H1 (cell line): ENCODE data around the gene PBLD. TPM values are rescaled to one million over a fixed set of nuclear protein-coding genes. Genes with fewer than 3 reads are reported as not detected.
A peak's percentile ranks its signal among the peaks of the same experiment; 100 is the strongest.

Source experiments
- CTCF ChIA-PET: fragments of 300-600 bp; sonication (Branson Sonifier 250); formaldehyde crosslinking; loops from one replicate; lab custom pipeline; 2021; ENCODE audit not compliant: partially characterized antibody; lab: Charles Lee
- POLR2A ChIA-PET: fragments of 300-600 bp; sonication (Branson Sonifier 250); formaldehyde crosslinking; loops from one replicate; lab custom pipeline; 2021; ENCODE audit warnings: inconsistent platforms; ENCODE audit not compliant: partially characterized antibody; lab: Charles Lee
- DNase-seq, 2 experiments: peaks; one replicate each; pipeline versions ENCODE4 v3.0.0 to v3.0.0-alpha.2; 2010 to 2022; ENCODE audit warnings: low spot score in 2 of 2, low read depth in 1 of 2, mixed read lengths in 1 of 2
- FAIRE-seq: peaks from 2 replicates; lab custom pipeline; 2011; peaks lifted over from hg19 to GRCh38; lab: Jason Lieb, UNC
- H2AFZ ChIP-seq: 2 replicates; pipeline ENCODE4 v1.8.1; 2012; ENCODE audit warnings: low read length, inconsistent platforms
- H2AK5ac ChIP-seq: 2 replicates; pipeline ENCODE4 v1.6.1; 2013; ENCODE audit warnings: low read depth, low read length
- H2BK120ac ChIP-seq: replicated peaks from 2 replicates; pipeline ENCODE3; 2013; ENCODE audit warnings: low read depth, low read length, inconsistent platforms
- H2BK12ac ChIP-seq: 2 replicates; pipeline ENCODE4 v1.6.1; 2013; ENCODE audit warnings: low read depth, low read length
- H2BK15ac ChIP-seq: 2 replicates; pipeline ENCODE4 v1.6.1; 2013; ENCODE audit warnings: low read length
- H2BK20ac ChIP-seq: 2 replicates; pipeline ENCODE4 v1.6.1; 2013; ENCODE audit warnings: low read length
- H2BK5ac ChIP-seq: 2 replicates; pipeline ENCODE4 v1.6.1; 2013; ENCODE audit warnings: low read depth, low read length
- H3K14ac ChIP-seq: 2 replicates; pipeline ENCODE4 v1.6.1; 2013; ENCODE audit warnings: inconsistent platforms; ENCODE audit not compliant: insufficient read length
- H3K18ac ChIP-seq: 2 replicates; pipeline ENCODE4 v1.6.1; 2013; ENCODE audit warnings: low read length; ENCODE audit errors: extremely low read depth
- H3K23ac ChIP-seq: 2 replicates; pipeline ENCODE4 v1.6.1; 2013; ENCODE audit warnings: inconsistent platforms; ENCODE audit not compliant: insufficient read length
- H3K23me2 ChIP-seq: 2 replicates; pipeline ENCODE4 v1.6.1; 2013; ENCODE audit warnings: low read depth, low read length
- H3K27ac ChIP-seq: 2 replicates; pipeline ENCODE4 v1.6.1; 2011; ENCODE audit warnings: low read depth, low read length, inconsistent platforms
- H3K27me3 ChIP-seq, 4 experiments: replicated peaks in 1 of 4; 1 replicate in 1 of 4; 2 replicates in 3 of 4; pipeline versions ENCODE4 v1.6.1 to v1.8.1; 2011 to 2013; ENCODE audit warnings: low read length in 3 of 4, mild to moderate bottlenecking in 3 of 4, inconsistent platforms in 2 of 4, mixed read lengths in 2 of 4, moderate library complexity in 1 of 4; ENCODE audit not compliant: control insufficient read depth in 3 of 4, insufficient read depth in 3 of 4; ENCODE audit errors: extremely low read depth in 1 of 4
- H3K36me3 ChIP-seq, 4 experiments: 2 replicates each; pipeline versions ENCODE4 v1.6.1 to v1.8.1; 2011 to 2013; ENCODE audit warnings: mild to moderate bottlenecking in 4 of 4, low read length in 3 of 4, moderate library complexity in 2 of 4, control low read depth in 1 of 4, inconsistent platforms in 1 of 4; ENCODE audit not compliant: insufficient read depth in 4 of 4, control insufficient read depth in 2 of 4
- H3K4ac ChIP-seq: replicated peaks from 2 replicates; pipeline ENCODE3; 2013; ENCODE audit warnings: low read length, low read depth, mixed read lengths, inconsistent platforms; ENCODE audit not compliant: insufficient read length
- H3K4me1 ChIP-seq, 4 experiments: replicated peaks in 1 of 4; 1 replicate in 1 of 4; 2 replicates in 3 of 4; pipeline versions ENCODE4 v1.6.1 to v1.8.1; 2011 to 2013; ENCODE audit warnings: low read length in 3 of 4, inconsistent platforms in 2 of 4, mixed read lengths in 1 of 4; ENCODE audit not compliant: insufficient read depth in 4 of 4, control insufficient read depth in 3 of 4
- H3K4me2 ChIP-seq, 2 experiments: 2 replicates each; pipeline versions ENCODE4 v1.6.1 to v1.8.1; 2011 to 2013; ENCODE audit warnings: low read depth in 2 of 2, low read length in 2 of 2, control low read depth in 1 of 2, inconsistent platforms in 1 of 2, mild to moderate bottlenecking in 1 of 2; ENCODE audit not compliant: insufficient read depth in 1 of 2
- H3K4me3 ChIP-seq, 4 experiments: fragments of 200-600, 300-600 bp in 1 of 4; sonication (generic), shearing (Covaris generic), sonication (Bioruptor Twin) in 1 of 4; 2 replicates each; pipeline versions ENCODE4 v1.5.1 to v1.8.1; 2011 to 2016; ENCODE audit warnings: low read length in 4 of 4, low read depth in 3 of 4, control low read depth in 2 of 4, inconsistent platforms in 2 of 4, mild to moderate bottlenecking in 2 of 4, mixed read lengths in 1 of 4, moderate library complexity in 1 of 4; ENCODE audit not compliant: insufficient read depth in 2 of 4; ENCODE audit errors: extremely low read depth in 1 of 4
- H3K56ac ChIP-seq: replicated peaks from 2 replicates; pipeline ENCODE3; 2013; ENCODE audit warnings: low read depth, mild to moderate bottlenecking, mixed read lengths, low read length, inconsistent platforms; ENCODE audit not compliant: insufficient read length
- H3K79me1 ChIP-seq: 2 replicates; pipeline ENCODE4 v1.6.1; 2013; ENCODE audit warnings: low read depth, low read length, control low read depth
- H3K79me2 ChIP-seq, 2 experiments: 2 replicates each; pipeline versions ENCODE4 v1.6.1 to v1.8.1; 2012 to 2013; ENCODE audit warnings: low read length in 2 of 2, mild to moderate bottlenecking in 2 of 2, inconsistent platforms in 1 of 2; ENCODE audit not compliant: insufficient read depth in 2 of 2, control insufficient read depth in 1 of 2
- H3K9ac ChIP-seq, 4 experiments: replicated peaks in 1 of 4; 1 replicate in 1 of 4; 2 replicates in 3 of 4; pipeline versions ENCODE4 v1.6.1 to v1.8.1; 2011 to 2013; ENCODE audit warnings: low read depth in 3 of 4, low read length in 3 of 4, control low read depth in 2 of 4, mild to moderate bottlenecking in 2 of 4, moderate library complexity in 2 of 4, inconsistent platforms in 1 of 4; ENCODE audit errors: extremely low read depth in 1 of 4
- H3K9me3 ChIP-seq, 2 experiments: 2 replicates each; pipeline versions ENCODE4 v1.6.1 to v1.8.1; 2012 to 2013; ENCODE audit warnings: mild to moderate bottlenecking in 2 of 2, moderate library complexity in 2 of 2, control low read depth in 1 of 2, inconsistent platforms in 1 of 2, low read depth in 1 of 2, low read length in 1 of 2, mixed read lengths in 1 of 2; ENCODE audit not compliant: insufficient read depth in 2 of 2
- H4K20me1 ChIP-seq, 2 experiments: replicated peaks in 1 of 2; 2 replicates each; pipeline versions ENCODE3 to v1.8.1; 2011 to 2013; ENCODE audit warnings: inconsistent platforms in 2 of 2, low read length in 2 of 2, mild to moderate bottlenecking in 1 of 2; ENCODE audit not compliant: insufficient read depth in 2 of 2, control insufficient read depth in 1 of 2
- H4K5ac ChIP-seq: 2 replicates; pipeline ENCODE4 v1.6.1; 2013; ENCODE audit warnings: low read length, low read depth, mixed read lengths, inconsistent platforms; ENCODE audit not compliant: insufficient read length
- H4K8ac ChIP-seq: 2 replicates; pipeline ENCODE4 v1.8.0; 2013; ENCODE audit warnings: mild to moderate bottlenecking, moderate library complexity, low read length, inconsistent platforms; ENCODE audit not compliant: insufficient read depth; ENCODE audit errors: extremely low read depth
- H4K91ac ChIP-seq: replicated peaks from 2 replicates; pipeline ENCODE3; 2013; ENCODE audit warnings: low read length, mixed read lengths, inconsistent platforms; ENCODE audit not compliant: insufficient read length
- CEBPB ChIP-seq: IDR thresholded peaks from 2 replicates; pipeline ENCODE4 v1.6.1; 2012; ENCODE audit warnings: low read depth, low read length
- HDAC2 ChIP-seq, 2 experiments: fragments of 300-600 bp in 1 of 2; sonication (generic) in 1 of 2; IDR thresholded peaks; 2 replicates each; pipeline ENCODE4 v1.6.1; 2011 to 2012; ENCODE audit warnings: low read depth in 2 of 2, low read length in 2 of 2, mild to moderate bottlenecking in 2 of 2, moderate library complexity in 2 of 2, borderline replicate concordance in 1 of 2, inconsistent platforms in 1 of 2
- KDM5A ChIP-seq: fragments of 200-600 bp; IDR thresholded peaks from 2 replicates; pipeline ENCODE4 v1.7.1; 2012; ENCODE audit warnings: mild to moderate bottlenecking, low read length, inconsistent platforms, mixed read lengths
- WGBS, 2 experiments: shearing (Covaris generic) in 1 of 2; methylation state at CpG; one replicate each; pipeline versions ENCODE4 v1.1.6 to v1.1.7; 2013 to 2015; ENCODE audit warnings: low lambda C conversion rate in 2 of 2, mixed read lengths in 2 of 2, inconsistent platforms in 1 of 2, low coverage in 1 of 2, missing lambda C conversion rate in 1 of 2; ENCODE audit not compliant: insufficient replicate concordance in 2 of 2, insufficient coverage in 1 of 2, insufficient read length in 1 of 2; ENCODE audit errors: extremely low coverage in 1 of 2, missing lambda C conversion rate in 1 of 2; 5-methylcytosine and 5-hydroxymethylcytosine counted together
- polyA plus RNA-seq, 7 experiments: library from polyadenylated mRNA; depleted of rRNA in 3 of 7; stranded (reverse) in 5 of 7; unstranded in 2 of 7; fragments of >200 nt in 5 of 7; fragments of 200-250 nt in 2 of 7; gene quantifications; 1 replicate in 5 of 7; 2 replicates in 1 of 7; 4 replicates in 1 of 7; pipeline versions ENCODE4 v1.2.1 to v1.2.3, GENCODE V29; 2011 to 2013; ENCODE audit warnings: missing spikeins in 2 of 7, mixed read lengths in 2 of 7
- total RNA-seq: library from RNA; stranded (reverse); fragmentation: NEBNext Ultra II Directional; extraction: Animal tissue kit (Norgen Biotek cat#: 25700); gene quantifications from 2 replicates; pipeline ENCODE4 v1.2.1, GENCODE V29; 2021
- TF ChIP-seq, protein P1 (sequence below): IDR thresholded peaks from 2 replicates; pipeline ENCODE4 v1.6.1; 2011; ENCODE audit warnings: low read length, improper control_type of control experiment

The PBLD gene
- total and polyA plus RNA-seq, 2 of the 8 experiments (the other 6 are each of a cell fraction or from before 2014, with no cell fraction given): 0.56 to 2.0 TPM

DNA sequence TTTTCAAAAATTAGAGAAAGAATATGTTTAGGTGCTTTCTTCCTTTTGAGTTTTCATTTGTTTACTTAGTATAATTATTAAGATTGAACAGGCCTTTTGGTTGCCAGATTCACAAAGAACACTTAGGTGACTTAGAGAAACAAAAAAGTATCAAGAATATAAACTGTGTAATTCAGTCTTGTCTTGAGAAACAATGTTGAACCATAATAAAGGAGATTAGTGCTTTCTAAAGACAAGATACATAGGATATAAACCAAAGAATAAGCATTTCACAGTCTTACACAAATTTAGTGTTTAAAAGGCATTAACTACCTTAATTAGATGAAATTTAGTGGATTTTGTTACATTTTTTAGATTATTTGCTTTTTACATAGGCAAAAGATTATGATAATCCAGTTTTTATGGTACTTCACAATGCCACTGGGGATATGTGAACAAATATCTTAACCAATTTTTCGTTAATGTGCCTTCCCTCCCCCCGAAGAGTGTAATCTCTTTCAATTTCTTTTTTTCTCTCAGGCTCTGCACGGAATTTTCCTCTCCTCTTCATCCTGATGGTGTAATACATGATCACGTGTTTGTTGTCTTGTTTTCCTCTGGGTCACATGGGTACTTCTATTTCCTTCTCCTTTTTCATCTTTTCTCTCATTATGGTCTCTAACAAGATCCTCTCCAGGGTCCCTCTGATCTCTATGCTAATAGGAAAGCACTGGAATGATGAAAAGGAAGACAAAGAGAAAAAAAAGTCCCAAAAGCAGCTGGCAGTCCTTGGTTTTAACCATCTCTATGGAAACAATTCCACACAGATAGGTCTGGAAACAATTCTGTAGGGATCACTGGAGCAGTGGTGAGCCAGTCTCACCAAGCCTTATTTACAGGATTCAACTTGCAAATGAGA lies 4.6 kb downstream of the PBLD start:
- Histone ChIP-seq H3K27me3 (no peaks in the 10 kb centered on the region; a peak in 1 of 7 replicates), H2BK15ac (no peak overlapping the region), H3K23me2 (peaks cover 3% of the 10 kb centered on the region; the same call in 1 of the 2 replicates), H3K4me2 (peak overlapping the region in 1 of 2 experiments; percentile 7; a peak in 2 of 4 replicates), H3K36me3 (no peaks in the 10 kb centered on the region; a peak in 1 of 8 replicates), H4K8ac (no peak overlapping the region), H2BK120ac (no peak overlapping the region), H3K4ac (no peak overlapping the region)
- CTCF ChIA-PET: interaction anchor here (0.6 to 1.5 kb wide), 2 partner anchors 26 to 105 kb away, joined by 4 to 6 read pairs; no protein-coding TSS in a partner anchor
- TF ChIP-seq CEBPB (peak; percentile 67), HDAC2 (IDR thresholded peaks at IDR 0.05; ENCODE audit: borderline replicate concordance in 1 of 2, low read depth in 2 of 2, low read length in 2 of 2) (no peak), KDM5A (no peak)
- TF ChIP-seq, protein P1, sequence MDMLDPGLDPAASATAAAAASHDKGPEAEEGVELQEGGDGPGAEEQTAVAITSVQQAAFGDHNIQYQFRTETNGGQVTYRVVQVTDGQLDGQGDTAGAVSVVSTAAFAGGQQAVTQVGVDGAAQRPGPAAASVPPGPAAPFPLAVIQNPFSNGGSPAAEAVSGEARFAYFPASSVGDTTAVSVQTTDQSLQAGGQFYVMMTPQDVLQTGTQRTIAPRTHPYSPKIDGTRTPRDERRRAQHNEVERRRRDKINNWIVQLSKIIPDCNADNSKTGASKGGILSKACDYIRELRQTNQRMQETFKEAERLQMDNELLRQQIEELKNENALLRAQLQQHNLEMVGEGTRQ: peak; percentile 74
- TF ChIP-seq, all 59 proteins: peak for 2
- no peak for DNase-seq
- no peak overlapping the region for H2AK5ac ChIP-seq
- H4K5ac ChIP-seq: no peak overlapping the region
- 41% methylated on average over 4 of the region's 4 CpGs; no CpG with 5 or more reads in 1 of the 2 experiments for WGBS, 2 experiments
- peak overlapping the region; percentile 5; the same call in 1 of the 2 replicates for H3K18ac ChIP-seq
- no peak for FAIRE-seq
- no peak overlapping the region; the same call in 1 of the 2 replicates for H3K27ac ChIP-seq
- H3K23ac ChIP-seq: no peak overlapping the region
- peaks cover 0 to 5% (median 2%) of the 10 kb centered on the region in 4 experiments; a peak in 3 of 7 replicates for H3K4me1 ChIP-seq
- no peak overlapping the region for H2BK20ac ChIP-seq
- H4K20me1 ChIP-seq: peaks cover 0 to 2% of the 10 kb centered on the region in 2 experiments
- H3K9me3 ChIP-seq: no peaks in the 10 kb centered on the region
- H2AFZ ChIP-seq: 0 out of 2 replicates have a peak overlapping the region, but pooled peaks have one; percentile 17
- no peak overlapping the region for H3K9ac ChIP-seq
- no peak overlapping the region for H2BK12ac ChIP-seq
- H3K79me2 ChIP-seq: peaks cover 1 to 22% of the 10 kb centered on the region in 2 experiments; a peak in 3 of 4 replicates
- POLR2A ChIA-PET: interaction anchor here (1.9 kb wide), 1 partner anchor 11 kb away, joined by 4 read pairs; no protein-coding TSS in a partner anchor
- no peak overlapping the region for H3K14ac ChIP-seq
- H3K4me3 ChIP-seq: peak overlapping the region in 1 of 4 experiments; percentile 23; a peak in 1 of 8 replicates
- no peaks in the 10 kb centered on the region for H3K79me1 ChIP-seq
- H2BK5ac ChIP-seq: no peak overlapping the region
- H3K56ac ChIP-seq: peak overlapping the region; percentile 42
- no peak overlapping the region for H4K91ac ChIP-seq
